GM12878 (cell line): ENCODE results near the gene RDH16.

Experiments
- CTCF ChIP-seq, 3 experiments: IDR thresholded peaks in 2 of 3; conservative IDR thresholded peaks in 1 of 3; 2 replicates each; pipeline ENCODE4 v1.5.1; 2011; ENCODE audit warnings: low read depth in 3 of 3, low read length in 3 of 3, mild to moderate bottlenecking in 3 of 3, control low read depth in 2 of 3, moderate library complexity in 2 of 3, inconsistent platforms in 1 of 3, mixed read lengths in 1 of 3; ENCODE audit not compliant: control insufficient read depth in 2 of 3, insufficient read depth in 1 of 3; ENCODE audit errors: extremely low read depth in 1 of 3
- EP300 ChIP-seq, 2 experiments: fragments of 150-350 bp in 1 of 2; IDR thresholded peaks; 2 replicates each; pipeline ENCODE4 v1.6.1; 2011 to 2012; ENCODE audit warnings: low read depth in 2 of 2, low read length in 2 of 2, borderline replicate concordance in 1 of 2, improper control_type of control experiment in 1 of 2, inconsistent platforms in 1 of 2; ENCODE audit not compliant: control insufficient read depth in 1 of 2
- EZH2 ChIP-seq: IDR thresholded peaks from 2 replicates; pipeline ENCODE4 v1.6.1; 2012; ENCODE audit warnings: low read depth, mild to moderate bottlenecking, control low read depth, inconsistent platforms, low read length, borderline replicate concordance; ENCODE audit not compliant: control insufficient read depth
- GABPA ChIP-seq: IDR thresholded peaks from 2 replicates; pipeline ENCODE4 v1.6.1; 2014; ENCODE audit warnings: antibody characterized with exemption, low read depth, mild to moderate bottlenecking, inconsistent platforms
- HDAC2 ChIP-seq: fragments of 200-600 bp; sonication (generic); IDR thresholded peaks from 2 replicates; pipeline ENCODE4 v1.6.1; 2017
- JUND ChIP-seq: IDR thresholded peaks from 2 replicates; pipeline ENCODE4 v1.6.1; 2012; ENCODE audit warnings: low read depth, mild to moderate bottlenecking, low read length, improper control_type of control experiment, moderate library complexity
- POLR2A ChIP-seq: IDR thresholded peaks from 2 replicates; pipeline ENCODE4 v1.6.1; 2011; ENCODE audit warnings: low read depth, mild to moderate bottlenecking, low read length
- POLR2AphosphoS5 ChIP-seq: IDR thresholded peaks from 2 replicates; pipeline ENCODE4 v1.6.1; 2011; ENCODE audit warnings: mild to moderate bottlenecking, low read length, inconsistent platforms
- RFX5 ChIP-seq: IDR thresholded peaks from 2 replicates; pipeline ENCODE4 v1.6.1; 2011; ENCODE audit warnings: low read depth, low read length, improper control_type of control experiment
- SIN3A ChIP-seq: IDR thresholded peaks from 2 replicates; pipeline ENCODE4 v1.6.1; 2012; ENCODE audit warnings: low read depth, low read length, improper control_type of control experiment
- USF1 ChIP-seq: IDR thresholded peaks from 2 replicates; pipeline ENCODE4 v1.6.1; 2011; ENCODE audit warnings: borderline replicate concordance, low read depth, mild to moderate bottlenecking, moderate library complexity, mixed read lengths, low read length; ENCODE audit not compliant: insufficient read depth; ENCODE audit errors: extremely low read length

GRCh38 chr12:56928262-56928661 lies 29.1 kb downstream of the RDH16 start:
- TF ChIP-seq CTCF (IDR thresholded peaks at IDR 0.05 in 2 of 3, conservative IDR thresholded peaks at IDR 0.05 in 1 of 3; ENCODE audit: control insufficient read depth in 2 of 3, extremely low read depth in 1 of 3, insufficient read depth in 1 of 3, low read depth in 3 of 3, low read length in 3 of 3), result no peak
- no peak for TF ChIP-seq SIN3A
- TF ChIP-seq POLR2A, result no peak
- no peak for TF ChIP-seq USF1
- no peak for TF ChIP-seq HDAC2
- no peak for TF ChIP-seq EP300 (IDR thresholded peaks at IDR 0.05; ENCODE audit: borderline replicate concordance in 1 of 2, control insufficient read depth in 1 of 2, low read depth in 2 of 2, low read length in 2 of 2)
- no peak for TF ChIP-seq POLR2AphosphoS5
- no peak for TF ChIP-seq JUND
- no peak for TF ChIP-seq GABPA
- no peak for TF ChIP-seq EZH2
- no peak for TF ChIP-seq RFX5
